IPS DF 19.7 (cell line): Measurements from ENCODE around the gene WDR82.
"Not testable (repeated sequence)": the region's sequence is repeated elsewhere in the genome, so short reads cannot be mapped to it uniquely, and the experiment has no call there.

ENCODE experiments used
- DNase-seq: peaks from one replicate; pipeline ENCODE4 v3.0.0-alpha.2; 2013; ENCODE audit warnings: low read depth, low spot score

The WDR82 gene

GRCh38 chr3:52289747-52290595, 11.5 kb upstream of the WDR82 start:
- no peak for DNase-seq

- no peak for DNase-seq
Observed at GRCh38 chr3:52289338-52289746, 10.9 kb upstream of the WDR82 start.

- DNase-seq = no peak
Observed at GRCh38 chr3:52288674-52289073, 10.2 kb upstream of the WDR82 start.

GRCh38 chr3:52286777-52287110, 8.3 kb upstream of the WDR82 start:
- DNase-seq = no peak

- DNase-seq = not testable (repeated sequence)
Observed at GRCh38 chr3:52284051-52284450, 5.6 kb upstream of the WDR82 start.

GRCh38 chr3:52283306-52283705, 4.9 kb upstream of the WDR82 start:
- DNase-seq = no peak

GRCh38 chr3:52281981-52282801, 3.7 kb upstream of the WDR82 start:
- no peak for DNase-seq

GRCh38 chr3:52280050-52280461, 1.6 kb upstream of the WDR82 start:
- DNase-seq = no peak

- DNase-seq = no peak
Observed at GRCh38 chr3:52279596-52279995, 1.1 kb upstream of the WDR82 start.

GRCh38 chr3:52277972-52278509, 408 bp downstream of the WDR82 start:
- DNase-seq = no peak

GRCh38 chr3:52277071-52277964, 1.1 kb downstream of the WDR82 start:
- no peak for DNase-seq

GRCh38 chr3:52274781-52275180, 3.7 kb downstream of the WDR82 start:
- DNase-seq = not testable (repeated sequence)

- no peak for DNase-seq
Observed at GRCh38 chr3:52272831-52273230, 5.6 kb downstream of the WDR82 start.

GRCh38 chr3:52272172-52272571, 6.3 kb downstream of the WDR82 start:
- not testable (repeated sequence) for DNase-seq

GRCh38 chr3:52270252-52270754, 8.1 kb downstream of the WDR82 start:
- DNase-seq = no peak

- no peak for DNase-seq
Observed at GRCh38 chr3:52269776-52270175, 8.7 kb downstream of the WDR82 start.

GRCh38 chr3:52268036-52268435, 10.4 kb downstream of the WDR82 start:
- no peak for DNase-seq

- DNase-seq = no peak
Observed at GRCh38 chr3:52265387-52265786, 13.1 kb downstream of the WDR82 start.

GRCh38 chr3:52262447-52262846, 16.0 kb downstream of the WDR82 start:
- DNase-seq = no peak

GRCh38 chr3:52259448-52259847, 19.0 kb downstream of the WDR82 start:
- DNase-seq = no peak

- no peak for DNase-seq
Observed at GRCh38 chr3:52259035-52259434, 19.4 kb downstream of the WDR82 start.
